ENCODE results near the gene THSD4. TPM values are rescaled to one million over a fixed set of nuclear protein-coding genes. Genes with fewer than 3 reads are reported as not detected.

Gene THSD4
- total and polyA plus RNA-seq, 2 of the 4 experiments (the other 2 are of a cell fraction), result 25.5 to 31.1 TPM

GRCh38 chr15:71542836-71543235, 427.6 kb downstream of the THSD4 start:
- no peak overlapping the region for H3K4ac ChIP-seq (ENCODE audit: low read depth, low read length)
- H2AK9ac ChIP-seq (replicated peaks; ENCODE audit: low read depth, low read length, poor library complexity), result no peak overlapping the region
- CTCF ChIA-PET, result interaction anchor here (0.5 kb wide), 1 partner anchor 809 kb away, joined by 5 read pairs; no protein-coding TSS in a partner anchor
- H3K9ac ChIP-seq (ENCODE audit: low read depth, low read length), result no peak overlapping the region
- intact Hi-C loops (cut with micrococcal nuclease) (no loop called here), dilution Hi-C loops (cut with HindIII; ENCODE audit: low sequenced_read_pairs, unreplicated experiment) (no loop called here), in situ Hi-C loops (cut with MboI; ENCODE audit: low sequenced_read_pairs) (no loop called here)
- H4K8ac ChIP-seq (ENCODE audit: low read depth in 2 of 2, low read length in 2 of 2), result no peak overlapping the region
- H2AK5ac ChIP-seq (ENCODE audit: low read depth, low read length), result no peak overlapping the region
- H3K27me3 ChIP-seq (ENCODE audit: control insufficient read depth, insufficient read depth, low read length), result no peaks in the 10 kb centered on the region
- H3K4me3 ChIP-seq (ENCODE audit: insufficient read depth, low read depth, low read length), result no peak overlapping the region
- H4K5ac ChIP-seq (ENCODE audit: low read depth, low read length), result no peak overlapping the region
- no TSS peak for BruUV-seq (replicated peaks)
- no peak for DNase-seq
- H3K23ac ChIP-seq (ENCODE audit: low read depth, low read length), result no peak overlapping the region
- H2AFZ ChIP-seq (replicated peaks; ENCODE audit: low read length, poor library complexity), result no peak overlapping the region
- no peaks in the 10 kb centered on the region for H3K79me1 ChIP-seq (ENCODE audit: low read depth in 1 of 2, low read length in 2 of 2)
- no peak overlapping the region for H3K56ac ChIP-seq (ENCODE audit: extremely low read depth, insufficient read depth, low read length)
- H2BK15ac ChIP-seq (ENCODE audit: low read depth, low read length), result no peak overlapping the region
- H3K27ac ChIP-seq (ENCODE audit: insufficient read depth, low read length), result no peak overlapping the region
- H3K9me3 ChIP-seq (ENCODE audit: control insufficient read depth, insufficient read depth, low read length), result no peaks in the 10 kb centered on the region
- H3K9me1 ChIP-seq (ENCODE audit: insufficient read depth, low read length), result no peaks in the 10 kb centered on the region
- no peak overlapping the region for H2BK120ac ChIP-seq (ENCODE audit: low read depth, low read length)
- H4K91ac ChIP-seq (ENCODE audit: insufficient read depth, low read depth, low read length), result no peak overlapping the region
- no peaks in the 10 kb centered on the region for H3K36me3 ChIP-seq (ENCODE audit: control insufficient read depth, insufficient read depth, low read length)
- no peak overlapping the region for H3K14ac ChIP-seq (replicated peaks; ENCODE audit: low read depth, low read length)
- no peak overlapping the region for H2BK5ac ChIP-seq (ENCODE audit: low read depth, low read length, poor library complexity, severe bottlenecking)
- peaks cover 2% of the 10 kb centered on the region; the same call in 1 of the 2 replicates for H3K4me1 ChIP-seq (ENCODE audit: control insufficient read depth, insufficient read depth, low read length)
- H4K20me1 ChIP-seq (ENCODE audit: insufficient read depth, low read length), result peaks cover 3% of the 10 kb centered on the region; the same call in 1 of the 2 replicates
- H3K18ac ChIP-seq (ENCODE audit: low read depth, low read length), result no peak overlapping the region
- ATAC-seq (ENCODE audit: low read depth), result no peak
- TF ChIP-seq USF2 (IDR thresholded peaks at IDR 0.05; ENCODE audit: low read depth, low read length), result no peak
- no peak overlapping the region for H2BK20ac ChIP-seq (ENCODE audit: low read depth, low read length)
- POLR2A ChIA-PET (ENCODE audit: unreplicated experiment), result no interaction called here
- no peak overlapping the region for H3K4me2 ChIP-seq (ENCODE audit: low read depth, low read length)

Data from IMR-90 (cell line).